GM12801 (cell line): ENCODE data around the gene SIGLEC1.

Source experiments
- CTCF ChIP-seq: IDR thresholded peaks from one replicate; pipeline ENCODE4 v1.5.1; 2011; ENCODE audit warnings: control low read depth; ENCODE audit not compliant: insufficient read length; ENCODE audit errors: extremely low read depth

The SIGLEC1 gene

GRCh38 chr20:3680701-3681351, 31.6 kb downstream of the SIGLEC1 start:
- no peak for TF ChIP-seq CTCF

- TF ChIP-seq CTCF, result no peak
Observed at GRCh38 chr20:3679749-3680700, 32.4 kb downstream of the SIGLEC1 start.

GRCh38 chr20:3678856-3679720, 33.3 kb downstream of the SIGLEC1 start:
- TF ChIP-seq CTCF, result no peak

GRCh38 chr20:3678198-3678597, 34.2 kb downstream of the SIGLEC1 start:
- no peak for TF ChIP-seq CTCF

GRCh38 chr20:3677733-3678132, 34.7 kb downstream of the SIGLEC1 start:
- no peak for TF ChIP-seq CTCF

- no peak for TF ChIP-seq CTCF
Observed at GRCh38 chr20:3674995-3675900, 37.2 kb downstream of the SIGLEC1 start.
